ENCODE data around the gene CASZ1.

CASZ1 gene

GRCh38 chr1:10614377-10615225 is 181.8 kb downstream of the CASZ1 start:
- ChIA-PET CTCF (interaction anchor here (1.9 kb wide), 1 partner anchor 11 kb away, joined by 4 read pairs; no protein-coding TSS in a partner anchor), POLR2A (no interaction called here)
- H3K4me3 ChIP-seq (ENCODE audit: low read depth, low read length): no peak overlapping the region
- TF ChIP-seq, protein P1, sequence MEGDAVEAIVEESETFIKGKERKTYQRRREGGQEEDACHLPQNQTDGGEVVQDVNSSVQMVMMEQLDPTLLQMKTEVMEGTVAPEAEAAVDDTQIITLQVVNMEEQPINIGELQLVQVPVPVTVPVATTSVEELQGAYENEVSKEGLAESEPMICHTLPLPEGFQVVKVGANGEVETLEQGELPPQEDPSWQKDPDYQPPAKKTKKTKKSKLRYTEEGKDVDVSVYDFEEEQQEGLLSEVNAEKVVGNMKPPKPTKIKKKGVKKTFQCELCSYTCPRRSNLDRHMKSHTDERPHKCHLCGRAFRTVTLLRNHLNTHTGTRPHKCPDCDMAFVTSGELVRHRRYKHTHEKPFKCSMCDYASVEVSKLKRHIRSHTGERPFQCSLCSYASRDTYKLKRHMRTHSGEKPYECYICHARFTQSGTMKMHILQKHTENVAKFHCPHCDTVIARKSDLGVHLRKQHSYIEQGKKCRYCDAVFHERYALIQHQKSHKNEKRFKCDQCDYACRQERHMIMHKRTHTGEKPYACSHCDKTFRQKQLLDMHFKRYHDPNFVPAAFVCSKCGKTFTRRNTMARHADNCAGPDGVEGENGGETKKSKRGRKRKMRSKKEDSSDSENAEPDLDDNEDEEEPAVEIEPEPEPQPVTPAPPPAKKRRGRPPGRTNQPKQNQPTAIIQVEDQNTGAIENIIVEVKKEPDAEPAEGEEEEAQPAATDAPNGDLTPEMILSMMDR (IDR thresholded peaks at IDR 0.05; ENCODE audit: insufficient read depth, low read length, missing control alignments): no peak
- DNase-seq (ENCODE audit: low read depth, low spot score): no peak

- TF ChIP-seq, protein P1 (IDR thresholded peaks at IDR 0.05; ENCODE audit: insufficient read depth, low read length, missing control alignments): no peak
- DNase-seq (ENCODE audit: low read depth, low spot score): no peak
- POLR2A ChIA-PET: no interaction called here
Measured at GRCh38 chr1:10613861-10614260, 182.6 kb downstream of the CASZ1 start.

GRCh38 chr1:10613340-10613739 is 183.1 kb downstream of the CASZ1 start:
- no peak overlapping the region for H3K4me3 ChIP-seq (ENCODE audit: low read depth, low read length)
- TF ChIP-seq, protein P1 (IDR thresholded peaks at IDR 0.05; ENCODE audit: insufficient read depth, low read length, missing control alignments): no peak
- CTCF ChIA-PET: interaction anchor here (1.9 kb wide), 1 partner anchor 13 kb away, joined by 4 read pairs; no protein-coding TSS in a partner anchor
- POLR2A ChIA-PET: no interaction called here
- DNase-seq (ENCODE audit: low read depth, low spot score): no peak

More at GRCh38 chr1:10613861-10614260, 182.6 kb downstream of the CASZ1 start:
- H3K4me3 ChIP-seq (ENCODE audit: low read depth, low read length): no peak overlapping the region
- CTCF ChIA-PET: interaction anchor here (1.9 kb wide), 1 partner anchor 12 kb away, joined by 4 read pairs; no protein-coding TSS in a partner anchor

GRCh38 chr1:10612436-10613160 is 183.8 kb downstream of the CASZ1 start:
- H3K4me3 ChIP-seq (ENCODE audit: low read depth, low read length): no peak overlapping the region
- CTCF ChIA-PET: interaction anchor here (1.0 to 1.3 kb wide), 2 partner anchors 9 to 13 kb away, joined by 3 read pairs; no protein-coding TSS in a partner anchor
- no peak for DNase-seq (ENCODE audit: low read depth, low spot score)
- TF ChIP-seq, protein P1 (IDR thresholded peaks at IDR 0.05; ENCODE audit: insufficient read depth, low read length, missing control alignments): no peak
- POLR2A ChIA-PET: no interaction called here

DNA sequence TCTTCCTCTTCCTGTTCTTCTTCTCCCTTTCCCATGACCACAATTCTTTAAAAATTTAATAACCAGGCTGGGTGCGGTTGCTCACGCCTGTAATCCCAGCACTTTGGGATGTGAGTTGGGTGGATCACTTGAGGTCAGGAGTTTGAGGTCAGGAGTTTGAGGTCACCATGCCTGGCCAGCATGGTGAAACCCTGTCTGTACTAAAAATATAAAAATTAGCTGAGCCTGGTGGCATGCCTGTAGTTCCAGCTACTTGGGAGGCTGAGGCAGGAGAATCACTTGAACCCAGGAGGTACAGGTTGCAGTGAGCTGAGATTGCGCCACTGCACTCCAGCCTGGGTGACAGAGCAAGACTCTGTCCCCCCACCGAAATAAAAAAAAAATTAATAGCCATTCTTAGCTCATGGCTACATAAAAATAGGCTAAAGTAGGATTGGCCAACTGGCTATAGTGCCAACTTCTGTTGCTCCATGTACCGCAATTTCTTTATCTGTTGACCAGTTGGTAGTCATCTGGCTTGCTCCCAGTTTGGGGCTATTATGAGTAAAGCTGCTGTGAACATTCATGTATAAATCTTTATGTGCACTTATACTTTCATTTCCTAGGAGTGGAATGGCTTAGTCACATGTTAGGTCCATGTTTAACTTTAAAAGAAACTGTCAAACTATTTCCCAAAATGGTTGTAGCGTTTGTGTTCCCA is 185.4 kb downstream of the CASZ1 start:
- TF ChIP-seq, protein P1 (IDR thresholded peaks at IDR 0.05; ENCODE audit: insufficient read depth, low read length, missing control alignments): no peak
- no peak overlapping the region for H3K4me3 ChIP-seq (ENCODE audit: low read depth, low read length)
- POLR2A ChIA-PET: no interaction called here
- no peak for DNase-seq (ENCODE audit: low read depth, low spot score)
- CTCF ChIA-PET: no interaction called here

All from AG04449 (cell line).